OCI-LY7 (cell line): ENCODE results near the gene CRNN. TPM values are rescaled to one million over a fixed set of nuclear protein-coding genes. Genes with fewer than 3 reads are reported as not detected.

Experiments
- BruUV-seq: library from RNA; stranded (reverse); fragments of 400-500 nt; replicated peaks from 2 replicates; lab custom pipeline; 2021; lab: Mats Ljungman, UMichigan
- CTCF ChIA-PET: fragments of 300-600 bp; sonication (Branson Sonifier 250); formaldehyde crosslinking; loops from one replicate; lab custom pipeline; 2022; ENCODE audit warnings: antibody characterized with exemption; ENCODE audit not compliant: unreplicated experiment; lab: Charles Lee
- POLR2A ChIA-PET: fragments of 300-600 bp; sonication (Branson Sonifier 250); formaldehyde crosslinking; loops from one replicate; lab custom pipeline; 2022; ENCODE audit warnings: antibody characterized with exemption; lab: Charles Lee
- DNase-seq: peaks from one replicate; pipeline ENCODE4 v3.0.0-alpha.2; 2015; ENCODE audit warnings: low spot score
- H2AFZ ChIP-seq: fragments of 200-600 bp; sonication (generic), shearing (Covaris generic); 2 replicates; pipeline ENCODE4 v1.6.1; 2014; ENCODE audit warnings: mild to moderate bottlenecking, antibody characterized with exemption, low read length, moderate library complexity
- H3K27ac ChIP-seq: fragments of 200-600 bp; sonication (generic); 2 replicates; pipeline ENCODE4 v1.5.1; 2014; ENCODE audit warnings: mixed run types, low read depth, mild to moderate bottlenecking, moderate library complexity, low read length, inconsistent platforms; ENCODE audit not compliant: poor library complexity, severe bottlenecking
- H3K36me3 ChIP-seq: fragments of 200-600 bp; sonication (generic); 2 replicates; pipeline ENCODE4 v1.6.1; 2014; ENCODE audit warnings: mild to moderate bottlenecking, antibody characterized with exemption, low read length, moderate library complexity, mixed read lengths; ENCODE audit not compliant: insufficient read depth
- H3K4me1 ChIP-seq: fragments of 200-600 bp; sonication (generic); 2 replicates; pipeline ENCODE4 v1.5.1; 2014; ENCODE audit warnings: mild to moderate bottlenecking, low read length; ENCODE audit not compliant: insufficient read depth, poor library complexity, severe bottlenecking
- H3K4me2 ChIP-seq: fragments of 200-600 bp; sonication (generic); 2 replicates; pipeline ENCODE4 v1.6.1; 2014; ENCODE audit warnings: mild to moderate bottlenecking, low read length
- H3K4me3 ChIP-seq: fragments of 200-600 bp; sonication (generic); 2 replicates; pipeline ENCODE4 v1.5.1; 2014; ENCODE audit warnings: mild to moderate bottlenecking, low read depth, low read length; ENCODE audit not compliant: poor library complexity, severe bottlenecking
- H3K79me2 ChIP-seq: fragments of 200-600 bp; sonication (generic); 2 replicates; pipeline ENCODE4 v1.6.1; 2016; ENCODE audit warnings: low read depth, mild to moderate bottlenecking, low read length, moderate library complexity, mixed read lengths; ENCODE audit not compliant: insufficient read depth
- H3K9me2 ChIP-seq: fragments of 200-600 bp; sonication (generic); 2 replicates; pipeline ENCODE4 v1.6.1; 2016; ENCODE audit warnings: mild to moderate bottlenecking, low read length, mixed read lengths; ENCODE audit not compliant: insufficient read depth
- H3K9me3 ChIP-seq: fragments of 200-600 bp; sonication (generic); 2 replicates; pipeline ENCODE4 v1.6.1; 2014; ENCODE audit warnings: mild to moderate bottlenecking, mixed run types, low read length, mixed read lengths
- H4K20me1 ChIP-seq: fragments of 200-600 bp; sonication (generic); 2 replicates; pipeline ENCODE4 v1.6.1; 2014; ENCODE audit warnings: mild to moderate bottlenecking, antibody characterized with exemption, low read length, moderate library complexity, mixed read lengths; ENCODE audit not compliant: insufficient read depth
- EZH2phosphoT487 ChIP-seq: fragments of 200-600 bp; sonication (generic); IDR thresholded peaks from 2 replicates; pipeline ENCODE4 v1.6.1; 2018; ENCODE audit warnings: low read depth, borderline replicate concordance, mild to moderate bottlenecking, mixed run types, antibody characterized with exemption, low read length, moderate library complexity, mixed read lengths
- intact Hi-C: fragments of 100-400 bp; cut with micrococcal nuclease; formaldehyde crosslinking; loops from one replicate; pipeline ENCODE4 v1.10.0; 2022; ENCODE audit not compliant: unreplicated experiment
- total RNA-seq, 2 experiments: library from RNA; depleted of rRNA in 1 of 2; stranded (reverse); fragments of >200 nt in 1 of 2; shearing (Covaris generic) in 1 of 2; gene quantifications; 2 replicates each; pipeline ENCODE4 v1.2.3, GENCODE V29; 2014 to 2022
- TF ChIP-seq, protein P1 (sequence below): fragments of 200-600 bp; sonication (generic); conservative IDR thresholded peaks from 2 replicates; pipeline ENCODE4 v1.5.1; 2014; ENCODE audit warnings: mild to moderate bottlenecking, antibody characterized with exemption, low read length, moderate library complexity, mixed read lengths

The CRNN gene
- total RNA-seq, 2 experiments from 2014 or later, result not detected

DNA sequence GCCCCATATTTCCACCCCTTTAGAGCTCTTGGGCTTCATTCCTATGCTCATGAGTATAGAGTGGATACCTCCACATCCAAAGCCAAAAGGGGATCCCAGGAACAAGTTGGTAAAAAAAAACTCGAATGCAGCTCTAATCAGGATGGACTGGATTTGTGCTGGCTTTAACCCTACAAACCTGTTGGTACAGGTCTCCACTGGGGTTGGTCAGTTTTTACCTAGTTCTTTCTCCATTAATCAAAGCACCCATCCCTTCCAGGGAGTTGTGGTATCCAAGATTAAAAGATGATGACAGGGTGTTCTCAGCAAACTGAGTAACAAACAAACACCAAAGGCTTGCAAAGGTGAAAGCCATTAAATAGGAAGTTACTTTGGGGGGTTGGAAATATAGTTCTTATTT is 5.9 kb upstream of the CRNN start:
- POLR2A ChIA-PET, result no interaction called here
- Histone ChIP-seq H3K4me3 (no peak overlapping the region), H3K9me2 (no peaks in the 10 kb centered on the region), H4K20me1 (no peaks in the 10 kb centered on the region), H3K4me1 (no peaks in the 10 kb centered on the region), H3K27ac (no peak overlapping the region), H3K4me2 (no peak overlapping the region), H3K9me3 (no peaks in the 10 kb centered on the region), H2AFZ (no peak overlapping the region), H3K36me3 (no peaks in the 10 kb centered on the region), H3K79me2 (no peaks in the 10 kb centered on the region)
- no TSS peak for BruUV-seq
- CTCF ChIA-PET, result interaction anchor here (0.6 kb wide), 1 partner anchor 11 kb away, joined by 4 read pairs; no protein-coding TSS in a partner anchor
- intact Hi-C loops, result no loop called here
- TF ChIP-seq, protein P1, sequence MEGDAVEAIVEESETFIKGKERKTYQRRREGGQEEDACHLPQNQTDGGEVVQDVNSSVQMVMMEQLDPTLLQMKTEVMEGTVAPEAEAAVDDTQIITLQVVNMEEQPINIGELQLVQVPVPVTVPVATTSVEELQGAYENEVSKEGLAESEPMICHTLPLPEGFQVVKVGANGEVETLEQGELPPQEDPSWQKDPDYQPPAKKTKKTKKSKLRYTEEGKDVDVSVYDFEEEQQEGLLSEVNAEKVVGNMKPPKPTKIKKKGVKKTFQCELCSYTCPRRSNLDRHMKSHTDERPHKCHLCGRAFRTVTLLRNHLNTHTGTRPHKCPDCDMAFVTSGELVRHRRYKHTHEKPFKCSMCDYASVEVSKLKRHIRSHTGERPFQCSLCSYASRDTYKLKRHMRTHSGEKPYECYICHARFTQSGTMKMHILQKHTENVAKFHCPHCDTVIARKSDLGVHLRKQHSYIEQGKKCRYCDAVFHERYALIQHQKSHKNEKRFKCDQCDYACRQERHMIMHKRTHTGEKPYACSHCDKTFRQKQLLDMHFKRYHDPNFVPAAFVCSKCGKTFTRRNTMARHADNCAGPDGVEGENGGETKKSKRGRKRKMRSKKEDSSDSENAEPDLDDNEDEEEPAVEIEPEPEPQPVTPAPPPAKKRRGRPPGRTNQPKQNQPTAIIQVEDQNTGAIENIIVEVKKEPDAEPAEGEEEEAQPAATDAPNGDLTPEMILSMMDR, result no peak
- DNase-seq, result no peak

DNA sequence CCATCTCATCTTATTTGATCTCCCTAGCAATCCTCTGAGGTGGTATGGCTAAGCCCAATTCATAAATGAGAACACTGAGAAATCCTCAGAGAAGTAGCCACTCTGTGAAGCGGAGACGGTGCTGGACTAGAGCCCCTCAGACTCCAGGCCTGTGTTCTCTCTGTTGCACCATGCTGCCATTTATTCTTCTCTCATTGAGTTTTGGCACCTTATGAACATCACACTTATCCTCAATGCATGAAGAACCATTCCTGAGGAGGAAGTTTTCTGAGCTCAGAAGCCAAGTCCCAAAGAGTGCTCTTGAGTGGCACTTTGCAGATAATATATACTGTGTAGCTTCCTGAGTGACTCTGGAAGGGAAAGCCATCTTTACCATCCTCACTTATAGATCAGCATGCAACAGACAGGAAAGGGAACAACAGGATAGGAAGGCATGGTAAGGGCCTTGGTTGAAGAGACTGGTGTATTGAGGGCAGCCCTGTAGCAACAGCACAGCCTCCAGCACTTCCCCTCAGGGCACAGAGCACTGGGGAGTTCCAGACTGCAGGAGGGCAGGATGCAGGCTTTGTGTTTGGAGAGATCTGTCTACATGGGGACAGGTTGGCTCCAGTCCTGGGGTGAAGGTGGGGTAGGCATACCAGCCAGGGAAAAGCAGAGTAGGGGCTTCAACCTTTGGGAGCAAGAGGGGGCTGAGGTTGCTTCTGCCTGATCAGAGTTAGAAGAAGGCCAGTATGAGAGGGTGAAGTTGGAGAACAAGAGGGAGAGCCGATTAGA is 1.6 kb upstream of the CRNN start:
- no peaks in the 10 kb centered on the region for H3K9me2 ChIP-seq
- no peaks in the 10 kb centered on the region for H3K9me3 ChIP-seq
- no peaks in the 10 kb centered on the region for H3K4me1 ChIP-seq
- H2AFZ ChIP-seq, result no peak overlapping the region
- no peaks in the 10 kb centered on the region for H3K36me3 ChIP-seq
- BruUV-seq, result no TSS peak
- no peaks in the 10 kb centered on the region for H3K79me2 ChIP-seq
- no peak overlapping the region for H3K4me2 ChIP-seq
- DNase-seq, result no peak
- TF ChIP-seq, protein P1, result no peak
- TF ChIP-seq EZH2phosphoT487, result no peak
- H3K4me3 ChIP-seq, result no peak overlapping the region
- intact Hi-C loops, result no loop called here
- H4K20me1 ChIP-seq, result no peaks in the 10 kb centered on the region
- ChIA-PET POLR2A (interaction anchor here (1.0 kb wide), 1 partner anchor 40 kb away, joined by 3 read pairs; no protein-coding TSS in a partner anchor), CTCF (no interaction called here)
- H3K27ac ChIP-seq, result no peak overlapping the region

DNA sequence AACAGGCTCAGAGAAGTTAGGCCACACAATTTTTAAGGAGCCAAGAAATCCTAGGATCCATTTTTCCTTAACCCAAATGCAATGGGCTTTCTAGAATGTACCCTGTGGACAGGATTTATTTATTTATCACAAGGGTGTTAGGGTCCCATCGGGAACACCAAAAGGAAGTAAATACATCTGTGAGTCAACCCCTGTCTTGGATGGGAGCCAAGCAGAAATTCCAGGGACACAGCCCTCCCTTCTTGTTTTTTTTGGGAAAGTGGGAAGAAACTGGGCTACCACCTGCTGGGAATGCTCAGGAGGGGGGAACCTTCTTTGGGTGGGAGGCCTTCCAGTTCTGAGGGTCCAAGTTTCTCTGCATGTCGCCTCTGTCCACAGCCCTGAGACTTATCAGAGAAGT is 1.3 kb downstream of the CRNN start:
- Histone ChIP-seq H2AFZ (no peak overlapping the region), H3K36me3 (no peaks in the 10 kb centered on the region), H3K79me2 (no peaks in the 10 kb centered on the region), H3K27ac (no peak overlapping the region), H3K4me3 (no peak overlapping the region), H4K20me1 (no peaks in the 10 kb centered on the region), H3K4me2 (no peak overlapping the region), H3K9me2 (no peaks in the 10 kb centered on the region), H3K9me3 (no peaks in the 10 kb centered on the region), H3K4me1 (no peaks in the 10 kb centered on the region)
- no peak for TF ChIP-seq EZH2phosphoT487
- TF ChIP-seq, protein P1, result no peak
- POLR2A ChIA-PET, result no interaction called here
- CTCF ChIA-PET, result no interaction called here
- no TSS peak for BruUV-seq
- no peak for DNase-seq
- intact Hi-C loops, result no loop called here
